ENCODE measurements around the gene KIF25. TPM values are rescaled to one million over a fixed set of nuclear protein-coding genes. Genes with fewer than 3 reads are reported as not detected.

KIF25 gene
- total RNA-seq, 1 experiment from 2014 or later = 0.28 TPM

- ATAC-seq (no peak), DNase-seq (ENCODE audit: low spot score) (no peak)
- H3K36me3 Mint-ChIP-seq = no peaks in the 10 kb centered on the region
- H3K9me3 Mint-ChIP-seq = no peaks in the 10 kb centered on the region
- no peak overlapping the region for H3K27ac Mint-ChIP-seq
- POLR2A ChIA-PET = no interaction called here
- no peaks in the 10 kb centered on the region; the same call in 1 of the 2 replicates for H3K27me3 Mint-ChIP-seq (ENCODE audit: low read depth)
- peaks cover 37% of the 10 kb centered on the region for H3K4me1 Mint-ChIP-seq
- CTCF ChIA-PET = no interaction called here
- TF ChIP-seq ELF4 (CRISPR knock-in tag; IDR thresholded peaks at IDR 0.05; ENCODE audit: low read depth) = no peak
- TF ChIP-seq, protein P1, sequence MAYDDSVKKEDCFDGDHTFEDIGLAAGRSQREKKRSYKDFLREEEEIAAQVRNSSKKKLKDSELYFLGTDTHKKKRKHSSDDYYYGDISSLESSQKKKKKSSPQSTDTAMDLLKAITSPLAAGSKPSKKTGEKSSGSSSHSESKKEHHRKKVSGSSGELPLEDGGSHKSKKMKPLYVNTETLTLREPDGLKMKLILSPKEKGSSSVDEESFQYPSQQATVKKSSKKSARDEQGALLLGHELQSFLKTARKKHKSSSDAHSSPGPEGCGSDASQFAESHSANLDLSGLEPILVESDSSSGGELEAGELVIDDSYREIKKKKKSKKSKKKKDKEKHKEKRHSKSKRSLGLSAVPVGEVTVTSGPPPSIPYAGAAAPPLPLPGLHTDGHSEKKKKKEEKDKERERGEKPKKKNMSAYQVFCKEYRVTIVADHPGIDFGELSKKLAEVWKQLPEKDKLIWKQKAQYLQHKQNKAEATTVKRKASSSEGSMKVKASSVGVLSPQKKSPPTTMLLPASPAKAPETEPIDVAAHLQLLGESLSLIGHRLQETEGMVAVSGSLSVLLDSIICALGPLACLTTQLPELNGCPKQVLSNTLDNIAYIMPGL (CRISPR knock-in tag; IDR thresholded peaks at IDR 0.05) = no peak
- TF ChIP-seq NR3C1 (CRISPR knock-in tag; conservative IDR thresholded peaks at IDR 0.05; ENCODE audit: low read depth) = no peak
- no peak for TF ChIP-seq OVOL2 (CRISPR knock-in tag; IDR thresholded peaks at IDR 0.05; ENCODE audit: borderline replicate concordance)
- TF ChIP-seq, protein P2, sequence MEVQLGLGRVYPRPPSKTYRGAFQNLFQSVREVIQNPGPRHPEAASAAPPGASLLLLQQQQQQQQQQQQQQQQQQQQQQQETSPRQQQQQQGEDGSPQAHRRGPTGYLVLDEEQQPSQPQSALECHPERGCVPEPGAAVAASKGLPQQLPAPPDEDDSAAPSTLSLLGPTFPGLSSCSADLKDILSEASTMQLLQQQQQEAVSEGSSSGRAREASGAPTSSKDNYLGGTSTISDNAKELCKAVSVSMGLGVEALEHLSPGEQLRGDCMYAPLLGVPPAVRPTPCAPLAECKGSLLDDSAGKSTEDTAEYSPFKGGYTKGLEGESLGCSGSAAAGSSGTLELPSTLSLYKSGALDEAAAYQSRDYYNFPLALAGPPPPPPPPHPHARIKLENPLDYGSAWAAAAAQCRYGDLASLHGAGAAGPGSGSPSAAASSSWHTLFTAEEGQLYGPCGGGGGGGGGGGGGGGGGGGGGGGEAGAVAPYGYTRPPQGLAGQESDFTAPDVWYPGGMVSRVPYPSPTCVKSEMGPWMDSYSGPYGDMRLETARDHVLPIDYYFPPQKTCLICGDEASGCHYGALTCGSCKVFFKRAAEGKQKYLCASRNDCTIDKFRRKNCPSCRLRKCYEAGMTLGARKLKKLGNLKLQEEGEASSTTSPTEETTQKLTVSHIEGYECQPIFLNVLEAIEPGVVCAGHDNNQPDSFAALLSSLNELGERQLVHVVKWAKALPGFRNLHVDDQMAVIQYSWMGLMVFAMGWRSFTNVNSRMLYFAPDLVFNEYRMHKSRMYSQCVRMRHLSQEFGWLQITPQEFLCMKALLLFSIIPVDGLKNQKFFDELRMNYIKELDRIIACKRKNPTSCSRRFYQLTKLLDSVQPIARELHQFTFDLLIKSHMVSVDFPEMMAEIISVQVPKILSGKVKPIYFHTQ (CRISPR knock-in tag; IDR thresholded peaks at IDR 0.05) = no peak
- no peak for TF ChIP-seq EMX1 (CRISPR knock-in tag; IDR thresholded peaks at IDR 0.05)
- TF ChIP-seq, protein P3, sequence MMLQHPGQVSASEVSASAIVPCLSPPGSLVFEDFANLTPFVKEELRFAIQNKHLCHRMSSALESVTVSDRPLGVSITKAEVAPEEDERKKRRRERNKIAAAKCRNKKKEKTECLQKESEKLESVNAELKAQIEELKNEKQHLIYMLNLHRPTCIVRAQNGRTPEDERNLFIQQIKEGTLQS (CRISPR knock-in tag; conservative IDR thresholded peaks at IDR 0.05) = no peak
- TF ChIP-seq GABPB1 (CRISPR knock-in tag; IDR thresholded peaks at IDR 0.05) = no peak
- TF ChIP-seq, protein P4, sequence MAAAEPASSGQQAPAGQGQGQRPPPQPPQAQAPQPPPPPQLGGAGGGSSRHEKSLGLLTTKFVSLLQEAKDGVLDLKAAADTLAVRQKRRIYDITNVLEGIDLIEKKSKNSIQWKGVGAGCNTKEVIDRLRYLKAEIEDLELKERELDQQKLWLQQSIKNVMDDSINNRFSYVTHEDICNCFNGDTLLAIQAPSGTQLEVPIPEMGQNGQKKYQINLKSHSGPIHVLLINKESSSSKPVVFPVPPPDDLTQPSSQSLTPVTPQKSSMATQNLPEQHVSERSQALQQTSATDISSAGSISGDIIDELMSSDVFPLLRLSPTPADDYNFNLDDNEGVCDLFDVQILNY (CRISPR knock-in tag; IDR thresholded peaks at IDR 0.05) = no peak
- TF ChIP-seq ATF1 (CRISPR knock-in tag; IDR thresholded peaks at IDR 0.05) = no peak
- no peak for TF ChIP-seq CREM (CRISPR knock-in tag; IDR thresholded peaks at IDR 0.05)
- TF ChIP-seq ZNF396 (CRISPR knock-in tag; IDR thresholded peaks at IDR 0.05; ENCODE audit: borderline replicate concordance) = no peak
- no peak for TF ChIP-seq NFATC4 (CRISPR knock-in tag; IDR thresholded peaks at IDR 0.05)
- no peak for TF ChIP-seq GTF2I (CRISPR knock-in tag; conservative IDR thresholded peaks at IDR 0.05)
- no peak for TF ChIP-seq PRRX2 (CRISPR knock-in tag; IDR thresholded peaks at IDR 0.05)
- no peak for TF ChIP-seq ETV6 (CRISPR knock-in tag; IDR thresholded peaks at IDR 0.05)
- TF ChIP-seq ATF6 (CRISPR knock-in tag; IDR thresholded peaks at IDR 0.05) = no peak
- TF ChIP-seq ARID4B (CRISPR knock-in tag; IDR thresholded peaks at IDR 0.05; ENCODE audit: borderline replicate concordance) = no peak
- TF ChIP-seq ZNF219 (CRISPR knock-in tag; IDR thresholded peaks at IDR 0.05; ENCODE audit: borderline replicate concordance) = no peak
- H3K4me3 Mint-ChIP-seq = no peak overlapping the region
These were observed 88.6 kb downstream of the KIF25 start for GRCh38 chr6:168086066-168086465.

All from WTC11 (cell line).